ENCODE results near the gene FAAP20. TPM values are rescaled to one million over a fixed set of nuclear protein-coding genes. Genes with fewer than 3 reads are reported as not detected.

Gene FAAP20
- total RNA-seq, 2 donors from 2014 or later = 43.4 to 61.8 TPM

DNA sequence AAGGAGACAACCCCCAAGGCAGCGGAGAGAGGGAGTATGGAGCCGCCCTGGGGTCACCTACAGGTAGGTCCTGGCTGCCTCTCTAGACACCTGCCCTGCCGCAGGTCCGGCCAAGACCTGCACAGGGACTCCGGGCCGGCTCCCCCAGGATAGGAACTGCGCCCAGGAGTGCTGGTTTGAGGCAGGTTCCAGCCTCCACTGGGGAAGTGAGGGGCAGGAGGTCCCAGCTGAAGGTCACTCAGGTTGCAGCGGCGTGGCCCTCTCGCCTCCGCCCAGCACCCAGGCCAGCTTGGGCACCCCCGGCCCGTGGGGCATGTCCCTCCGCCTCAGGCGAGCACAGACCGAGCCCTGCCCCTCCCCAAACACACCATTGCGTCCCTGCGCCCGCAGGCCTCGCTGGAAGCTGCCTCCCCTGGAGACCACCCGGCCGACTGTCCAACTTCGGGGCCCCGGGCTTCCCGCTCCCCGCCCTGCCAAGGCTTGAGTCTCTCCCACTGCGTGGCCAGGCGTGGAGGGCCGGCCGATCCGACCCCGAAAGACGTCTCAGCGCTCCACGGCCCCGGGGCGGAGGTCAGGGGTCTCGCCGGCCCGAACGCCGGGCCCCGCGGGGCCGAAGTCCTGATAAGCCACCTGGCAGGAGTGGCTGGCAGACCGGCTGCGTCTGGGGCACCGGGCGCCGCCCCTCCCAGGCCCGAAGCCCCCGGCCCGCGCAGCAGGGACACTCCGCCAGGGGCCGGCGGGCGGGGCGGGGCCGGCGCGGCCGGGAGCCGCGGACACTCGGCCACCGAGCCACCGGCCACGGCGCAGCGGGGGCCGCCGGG, 32.2 kb upstream of the FAAP20 start:
- peak overlapping the region; percentile 57 to 76 for H3K27ac Mint-ChIP-seq
- H3K36me3 Mint-ChIP-seq = no peaks in the 10 kb centered on the region
- ATAC-seq (no peak), DNase-seq (ENCODE audit: low spot score) (no peak)
- peak overlapping the region; percentile 80 for H3K4me3 Mint-ChIP-seq
- peaks cover 20 to 22% of the 10 kb centered on the region in 2 donors for H3K4me1 Mint-ChIP-seq (ENCODE audit: low read depth in 2 of 2)
- H3K9me3 Mint-ChIP-seq = no peaks in the 10 kb centered on the region
- H3K27me3 Mint-ChIP-seq = peaks cover 0 to 2% of the 10 kb centered on the region in 2 donors

DNA sequence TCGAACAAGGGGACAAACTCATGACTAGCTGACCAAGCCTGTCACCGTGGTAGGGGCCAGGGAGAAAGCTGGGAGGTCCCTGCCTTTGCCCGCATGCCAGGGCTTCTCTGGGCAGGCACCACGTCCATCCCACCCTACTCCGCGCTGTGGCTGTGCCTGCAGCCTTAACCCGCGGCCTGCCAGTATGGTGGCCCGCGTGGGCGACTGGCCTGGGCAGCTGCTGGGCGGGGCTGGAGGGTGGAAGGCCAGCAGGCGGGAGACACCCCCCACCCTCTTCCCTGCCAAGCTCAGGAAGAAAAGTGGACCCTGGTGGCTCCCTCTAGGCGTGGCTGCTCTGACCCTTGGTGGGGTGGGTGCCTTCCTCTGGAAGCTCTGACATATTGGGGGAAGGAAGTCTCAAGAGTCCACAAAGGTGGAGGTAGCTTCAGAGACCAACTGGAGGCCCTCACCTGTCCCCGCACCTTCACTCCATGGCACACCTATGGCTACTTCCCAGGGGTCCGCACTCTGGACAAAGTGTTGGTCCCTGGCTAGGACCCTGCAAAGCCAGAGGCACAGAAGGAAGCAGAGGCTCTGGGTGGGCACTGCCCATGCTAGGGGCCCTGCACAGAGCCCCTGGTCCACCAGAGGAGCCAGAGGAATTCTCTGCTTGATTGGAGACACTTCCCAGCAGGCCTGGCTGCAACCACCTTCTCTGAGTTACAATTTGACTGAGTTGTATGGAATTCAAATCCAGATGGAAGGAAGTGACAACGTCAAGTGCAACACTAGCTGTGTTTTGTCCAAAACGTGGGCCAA, 30.3 kb upstream of the FAAP20 start:
- H3K27me3 Mint-ChIP-seq = peaks cover 0 to 2% of the 10 kb centered on the region in 2 donors

GRCh38 chr1:2224170-2224584, 29.6 kb upstream of the FAAP20 start:
- Mint-ChIP-seq H3K36me3 (no peaks in the 10 kb centered on the region), H3K9me3 (no peaks in the 10 kb centered on the region), H3K4me3 (no peak overlapping the region), H3K4me1 (ENCODE audit: low read depth in 2 of 2) (peaks cover 3% of the 10 kb centered on the region in 2 donors), H3K27me3 (peaks cover under 1 to 4% of the 10 kb centered on the region in 2 donors), H3K27ac (no peak overlapping the region)
- ATAC-seq (no peak), DNase-seq (ENCODE audit: low spot score) (no peak)

More for the DNA sequence above, 30.3 kb upstream of the FAAP20 start:
- H3K9me3 Mint-ChIP-seq = no peaks in the 10 kb centered on the region
- no peak overlapping the region for H3K4me3 Mint-ChIP-seq
- DNase-seq (ENCODE audit: low spot score) (peak; percentile 41), ATAC-seq (no peak)
- no peak overlapping the region for H3K27ac Mint-ChIP-seq
- no peaks in the 10 kb centered on the region for H3K36me3 Mint-ChIP-seq
- peaks cover 8 to 9% of the 10 kb centered on the region in 2 donors for H3K4me1 Mint-ChIP-seq (ENCODE audit: low read depth in 2 of 2)

GRCh38 chr1:2221271-2221670, 26.7 kb upstream of the FAAP20 start:
- Mint-ChIP-seq H3K27me3 (peaks cover 7 to 8% of the 10 kb centered on the region in 2 donors), H3K4me3 (no peak overlapping the region), H3K27ac (no peak overlapping the region), H3K36me3 (no peaks in the 10 kb centered on the region), H3K9me3 (peaks cover 4% of the 10 kb centered on the region), H3K4me1 (ENCODE audit: low read depth in 2 of 2) (peaks cover 0 to 3% of the 10 kb centered on the region in 2 donors)
- ATAC-seq (no peak), DNase-seq (ENCODE audit: low spot score) (no peak)

DNA sequence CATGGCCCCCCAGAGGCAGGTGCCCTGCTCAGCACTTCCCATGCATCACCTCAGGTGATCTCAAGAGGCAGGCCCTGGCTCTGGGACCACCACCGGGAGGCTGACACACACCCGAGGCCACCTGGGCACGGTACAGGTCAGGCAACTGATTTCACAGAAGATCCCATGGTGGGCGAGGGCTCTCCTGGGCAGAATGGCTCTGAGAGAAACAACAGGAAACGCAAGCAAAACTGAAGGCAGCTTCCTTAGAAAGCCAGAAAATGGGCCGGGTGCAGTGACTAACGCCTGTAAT, 22.1 kb upstream of the FAAP20 start:
- no peak for ATAC-seq
- peaks cover 4% of the 10 kb centered on the region for H3K9me3 Mint-ChIP-seq
- H3K4me1 Mint-ChIP-seq (ENCODE audit: low read depth in 2 of 2) = peaks cover 0 to 3% of the 10 kb centered on the region in 2 donors
- DNase-seq (ENCODE audit: low spot score) = no peak
- H3K36me3 Mint-ChIP-seq = no peaks in the 10 kb centered on the region
- H3K4me3 Mint-ChIP-seq = no peak overlapping the region
- peaks cover 6 to 8% of the 10 kb centered on the region in 2 donors for H3K27me3 Mint-ChIP-seq
- H3K27ac Mint-ChIP-seq = no peak overlapping the region

GRCh38 chr1:2215909-2216766, 21.6 kb upstream of the FAAP20 start:
- Mint-ChIP-seq H3K27me3 (peaks cover 6 to 8% of the 10 kb centered on the region in 2 donors), H3K4me3 (no peak overlapping the region), H3K36me3 (no peaks in the 10 kb centered on the region), H3K27ac (no peak overlapping the region), H3K4me1 (ENCODE audit: low read depth in 2 of 2) (peaks cover 0 to 3% of the 10 kb centered on the region in 2 donors), H3K9me3 (peaks cover 4% of the 10 kb centered on the region)
- DNase-seq (ENCODE audit: low spot score) (no peak), ATAC-seq (no peak)

- H3K27me3 Mint-ChIP-seq = peaks cover 6 to 8% of the 10 kb centered on the region in 2 donors
- peaks cover 0 to 3% of the 10 kb centered on the region in 2 donors for H3K4me1 Mint-ChIP-seq (ENCODE audit: low read depth in 2 of 2)
- H3K36me3 Mint-ChIP-seq = no peaks in the 10 kb centered on the region
- H3K9me3 Mint-ChIP-seq = peaks cover 4% of the 10 kb centered on the region
- no peak overlapping the region for H3K27ac Mint-ChIP-seq
- no peak overlapping the region for H3K4me3 Mint-ChIP-seq
- DNase-seq (ENCODE audit: low spot score) (no peak), ATAC-seq (no peak)
Observed at GRCh38 chr1:2215329-2215728, 20.8 kb upstream of the FAAP20 start.

- H3K27ac Mint-ChIP-seq = no peak overlapping the region
- ATAC-seq = no peak
Observed at GRCh38 chr1:2214541-2215241, 20.1 kb upstream of the FAAP20 start.

GRCh38 chr1:2213576-2214505, 19.3 kb upstream of the FAAP20 start:
- DNase-seq (ENCODE audit: low spot score) (no peak), ATAC-seq (no peak)
- peaks cover 0 to under 1% of the 10 kb centered on the region in 2 donors for H3K4me1 Mint-ChIP-seq (ENCODE audit: low read depth in 2 of 2)
- H3K27me3 Mint-ChIP-seq = peaks cover under 1 to 4% of the 10 kb centered on the region in 2 donors
- H3K27ac Mint-ChIP-seq = no peak overlapping the region
- H3K9me3 Mint-ChIP-seq = peaks cover 1% of the 10 kb centered on the region
- no peak overlapping the region for H3K4me3 Mint-ChIP-seq
- no peaks in the 10 kb centered on the region for H3K36me3 Mint-ChIP-seq

More at GRCh38 chr1:2214541-2215241, 20.1 kb upstream of the FAAP20 start:
- Mint-ChIP-seq H3K27me3 (peaks cover 6 to 8% of the 10 kb centered on the region in 2 donors), H3K9me3 (peaks cover 4% of the 10 kb centered on the region), H3K4me1 (ENCODE audit: low read depth in 2 of 2) (peaks cover 0 to 3% of the 10 kb centered on the region in 2 donors), H3K4me3 (no peak overlapping the region), H3K36me3 (no peaks in the 10 kb centered on the region)
- DNase-seq (ENCODE audit: low spot score) = no peak

DNA sequence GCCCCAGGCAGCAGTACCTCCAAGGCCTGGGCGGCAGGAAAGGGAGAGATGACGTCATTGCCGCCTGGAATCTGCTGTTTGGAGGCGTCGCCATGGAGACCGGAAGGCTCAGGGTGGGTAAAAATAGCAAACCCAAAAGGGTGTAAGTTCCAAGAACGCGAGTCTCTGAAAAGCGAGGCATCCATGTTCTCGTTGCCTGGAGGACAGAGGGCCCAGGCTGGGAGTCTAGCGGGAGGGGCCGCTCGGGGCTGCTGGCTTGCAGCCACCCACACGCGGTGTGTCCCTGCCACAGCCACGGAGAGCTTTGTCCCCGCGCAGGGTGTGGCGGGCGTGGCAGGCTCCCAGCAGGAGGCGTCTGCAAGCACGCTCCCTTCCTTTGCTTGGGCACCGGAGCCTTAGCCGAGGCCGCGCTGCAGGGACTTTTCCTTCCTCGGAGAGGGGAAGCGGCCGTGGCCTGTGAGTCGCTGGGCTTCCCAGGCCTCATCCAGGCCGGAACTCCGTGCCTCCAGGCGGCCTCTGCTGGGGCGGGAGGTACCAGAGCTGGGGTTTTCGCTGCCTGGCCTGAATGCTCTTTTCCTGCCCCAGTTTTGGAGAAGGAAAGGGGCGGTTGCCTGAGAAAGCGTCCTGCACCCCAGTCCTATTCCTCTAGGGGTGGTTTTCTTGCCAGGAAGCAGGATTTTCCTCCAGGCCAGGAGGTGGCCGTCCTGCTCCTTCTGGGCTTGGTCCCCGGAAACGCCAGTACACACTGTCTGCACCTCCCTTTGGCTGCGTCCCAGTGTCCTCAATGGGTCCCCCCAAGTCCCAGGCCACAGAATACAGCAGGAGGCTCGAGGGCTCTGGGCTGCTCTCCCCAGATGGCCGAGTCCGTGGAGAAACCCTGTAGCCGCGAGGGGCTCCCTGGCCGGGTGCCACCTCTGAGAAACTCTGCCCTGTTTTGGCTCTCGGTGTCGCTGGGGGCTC, 18.2 kb upstream of the FAAP20 start:
- Mint-ChIP-seq H3K4me3 (no peak overlapping the region), H3K27me3 (no peaks in the 10 kb centered on the region), H3K27ac (no peak overlapping the region), H3K4me1 (ENCODE audit: low read depth in 2 of 2) (no peaks in the 10 kb centered on the region), H3K36me3 (no peaks in the 10 kb centered on the region), H3K9me3 (no peaks in the 10 kb centered on the region)
- DNase-seq (ENCODE audit: low spot score) (no peak), ATAC-seq (peak; percentile 52 to 61)

DNA sequence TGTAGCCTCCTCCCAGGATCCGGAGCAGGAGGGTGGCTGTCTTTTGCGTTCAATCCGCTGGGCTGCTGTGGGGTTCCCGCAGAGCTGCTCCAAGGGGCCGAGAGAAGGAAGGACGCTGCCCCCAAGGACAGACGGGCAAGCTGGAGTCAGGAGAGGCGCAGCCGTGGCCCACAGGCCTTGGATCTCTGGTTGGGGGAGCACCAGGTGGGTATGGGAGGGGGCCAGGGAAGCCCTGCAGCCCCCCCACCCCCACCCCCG, 17.6 kb upstream of the FAAP20 start:
- no peaks in the 10 kb centered on the region for H3K27me3 Mint-ChIP-seq
- no peaks in the 10 kb centered on the region for H3K9me3 Mint-ChIP-seq
- DNase-seq (ENCODE audit: low spot score) = no peak
- no peak overlapping the region for H3K27ac Mint-ChIP-seq
- H3K36me3 Mint-ChIP-seq = no peaks in the 10 kb centered on the region
- ATAC-seq = no peak
- no peaks in the 10 kb centered on the region for H3K4me1 Mint-ChIP-seq (ENCODE audit: low read depth in 2 of 2)
- H3K4me3 Mint-ChIP-seq = no peak overlapping the region

DNA sequence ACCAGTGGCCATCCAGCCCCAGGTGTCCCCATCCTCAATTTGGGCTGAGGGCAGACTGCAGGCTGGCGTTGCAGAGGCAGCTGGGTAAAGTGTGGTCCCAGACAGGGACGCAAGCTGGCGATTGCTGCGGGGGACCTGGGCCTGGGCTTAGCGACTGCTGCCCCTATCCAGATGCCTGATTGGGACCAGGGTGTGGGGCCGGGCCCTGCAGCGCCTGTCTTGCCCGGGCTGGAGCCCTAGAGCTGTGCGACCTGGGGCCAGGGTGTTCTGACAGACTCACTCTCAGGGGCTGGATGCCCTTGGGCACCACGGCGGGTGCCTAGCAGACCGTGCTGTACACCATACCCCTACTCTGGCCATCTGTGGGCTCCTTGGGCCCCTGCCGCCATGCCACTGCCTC, 16.2 kb upstream of the FAAP20 start:
- no peaks in the 10 kb centered on the region for H3K4me1 Mint-ChIP-seq (ENCODE audit: low read depth in 2 of 2)
- no peaks in the 10 kb centered on the region for H3K27me3 Mint-ChIP-seq
- H3K27ac Mint-ChIP-seq = no peak overlapping the region
- no peak overlapping the region for H3K4me3 Mint-ChIP-seq
- H3K36me3 Mint-ChIP-seq = no peaks in the 10 kb centered on the region
- ATAC-seq (no peak), DNase-seq (ENCODE audit: low spot score) (no peak)
- no peaks in the 10 kb centered on the region for H3K9me3 Mint-ChIP-seq

Data from natural killer cell treated with Interleukin-12 subunit alpha and Interleukin-12 subunit beta and Interleukin-15 and Interleukin-18, amount 100 ng/mL, for 72 hours (primary cell).